ENCODE measurements around the gene PAX5. TPM values are rescaled to one million over a fixed set of nuclear protein-coding genes. Genes with fewer than 3 reads are reported as not detected.

Gene PAX5
- total and polyA plus RNA-seq, 2 donors (not counting 1 experiment from before 2014, with no cell fraction given) = not detected

DNA sequence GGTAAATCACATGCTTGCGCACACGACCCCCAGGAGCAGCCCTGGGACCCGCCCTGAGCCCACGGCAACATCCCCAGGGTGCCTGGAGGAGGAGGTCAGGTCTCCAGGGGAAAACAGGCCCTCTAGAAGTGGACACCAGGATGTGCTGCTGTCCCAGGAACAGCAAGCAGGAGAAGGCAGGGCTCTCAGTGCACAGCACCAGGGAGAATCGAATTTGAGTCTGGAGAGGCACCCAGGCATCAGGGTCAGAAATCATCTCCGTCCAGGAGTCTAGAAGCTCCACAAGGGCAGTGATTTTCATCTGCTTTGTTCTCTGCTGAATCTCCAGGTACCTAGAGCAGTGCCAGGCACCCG is 93.6 kb downstream of the PAX5 start:
- no peaks in the 10 kb centered on the region for H3K36me3 ChIP-seq (ENCODE audit: control insufficient read depth, insufficient read depth, low read length)
- H3K9me3 ChIP-seq (ENCODE audit: control insufficient read depth, insufficient read depth, low read depth, low read length) = no peaks in the 10 kb centered on the region
- no peak overlapping the region for H3K4me2 ChIP-seq (ENCODE audit: extremely low read depth, insufficient read depth, low read length)
- H3K27me3 ChIP-seq (ENCODE audit: control insufficient read depth, insufficient read depth, low read length) = no peaks in the 10 kb centered on the region
- no peak overlapping the region for H3K9ac ChIP-seq (ENCODE audit: insufficient read depth, low read length)
- no peak for DNase-seq (ENCODE audit: low read depth in 2 of 2)
- no peaks in the 10 kb centered on the region for H3K4me1 ChIP-seq (ENCODE audit: control insufficient read depth, extremely low read depth, insufficient read depth, low read length)
- H4K20me1 ChIP-seq (ENCODE audit: control insufficient read depth, extremely low read depth, insufficient read depth, low read length) = no peaks in the 10 kb centered on the region
- no peaks in the 10 kb centered on the region for H3K79me2 ChIP-seq (ENCODE audit: control insufficient read depth, insufficient read depth, low read length)
- H3K27ac ChIP-seq (ENCODE audit: insufficient read depth, low read length) = no peak overlapping the region
- no peak for TF ChIP-seq CTCF (conservative IDR thresholded peaks at IDR 0.05 in 1 of 2, IDR thresholded peaks at IDR 0.05 in 1 of 2; ENCODE audit: low read depth in 1 of 2, low read length in 2 of 2)
- no peak for TF ChIP-seq EZH2 (IDR thresholded peaks at IDR 0.05; ENCODE audit: low read length, missing control alignments)
- H3K4me3 ChIP-seq (replicated peaks in 1 of 4; ENCODE audit: control extremely low read depth in 1 of 4, insufficient read depth in 1 of 4, low read depth in 3 of 4, low read length in 4 of 4) = no peak overlapping the region
- no peak overlapping the region for H2AFZ ChIP-seq (ENCODE audit: low read length)

- no peak overlapping the region for H3K9ac ChIP-seq (ENCODE audit: insufficient read depth, low read length)
- H3K4me1 ChIP-seq (ENCODE audit: control insufficient read depth, extremely low read depth, insufficient read depth, low read length) = no peaks in the 10 kb centered on the region
- no peaks in the 10 kb centered on the region for H3K27me3 ChIP-seq (ENCODE audit: control insufficient read depth, insufficient read depth, low read length)
- H3K4me3 ChIP-seq (replicated peaks in 1 of 4; ENCODE audit: control extremely low read depth in 1 of 4, insufficient read depth in 1 of 4, low read depth in 3 of 4, low read length in 4 of 4) = no peak overlapping the region
- H3K79me2 ChIP-seq (ENCODE audit: control insufficient read depth, insufficient read depth, low read length) = no peaks in the 10 kb centered on the region
- TF ChIP-seq EZH2 (IDR thresholded peaks at IDR 0.05; ENCODE audit: low read length, missing control alignments) (no peak), CTCF (conservative IDR thresholded peaks at IDR 0.05 in 1 of 2, IDR thresholded peaks at IDR 0.05 in 1 of 2; ENCODE audit: low read depth in 1 of 2, low read length in 2 of 2) (no peak)
- no peaks in the 10 kb centered on the region for H4K20me1 ChIP-seq (ENCODE audit: control insufficient read depth, extremely low read depth, insufficient read depth, low read length)
- H3K36me3 ChIP-seq (ENCODE audit: control insufficient read depth, insufficient read depth, low read length) = no peaks in the 10 kb centered on the region
- H2AFZ ChIP-seq (ENCODE audit: low read length) = no peak overlapping the region
- no peaks in the 10 kb centered on the region for H3K9me3 ChIP-seq (ENCODE audit: control insufficient read depth, insufficient read depth, low read depth, low read length)
- DNase-seq (ENCODE audit: low read depth in 2 of 2) = no peak
- no peak overlapping the region for H3K27ac ChIP-seq (ENCODE audit: insufficient read depth, low read length)
- H3K4me2 ChIP-seq (ENCODE audit: extremely low read depth, insufficient read depth, low read length) = no peak overlapping the region
Observed at GRCh38 chr9:36939655-36940499, 94.2 kb downstream of the PAX5 start.

GRCh38 chr9:36939214-36939613 is 94.9 kb downstream of the PAX5 start:
- no peak overlapping the region for H3K27ac ChIP-seq (ENCODE audit: insufficient read depth, low read length)
- H4K20me1 ChIP-seq (ENCODE audit: control insufficient read depth, extremely low read depth, insufficient read depth, low read length) = no peaks in the 10 kb centered on the region
- no peak overlapping the region for H2AFZ ChIP-seq (ENCODE audit: low read length)
- TF ChIP-seq EZH2 (IDR thresholded peaks at IDR 0.05; ENCODE audit: low read length, missing control alignments) (no peak), CTCF (conservative IDR thresholded peaks at IDR 0.05 in 1 of 2, IDR thresholded peaks at IDR 0.05 in 1 of 2; ENCODE audit: low read depth in 1 of 2, low read length in 2 of 2) (no peak)
- no peaks in the 10 kb centered on the region for H3K36me3 ChIP-seq (ENCODE audit: control insufficient read depth, insufficient read depth, low read length)
- no peaks in the 10 kb centered on the region for H3K9me3 ChIP-seq (ENCODE audit: control insufficient read depth, insufficient read depth, low read depth, low read length)
- H3K27me3 ChIP-seq (ENCODE audit: control insufficient read depth, insufficient read depth, low read length) = no peaks in the 10 kb centered on the region
- H3K4me1 ChIP-seq (ENCODE audit: control insufficient read depth, extremely low read depth, insufficient read depth, low read length) = no peaks in the 10 kb centered on the region
- no peaks in the 10 kb centered on the region for H3K79me2 ChIP-seq (ENCODE audit: control insufficient read depth, insufficient read depth, low read length)
- H3K4me2 ChIP-seq (ENCODE audit: extremely low read depth, insufficient read depth, low read length) = no peak overlapping the region
- no peak for DNase-seq (ENCODE audit: low read depth in 2 of 2)
- H3K4me3 ChIP-seq (replicated peaks in 1 of 4; ENCODE audit: control extremely low read depth in 1 of 4, insufficient read depth in 1 of 4, low read depth in 3 of 4, low read length in 4 of 4) = no peak overlapping the region
- H3K9ac ChIP-seq (ENCODE audit: insufficient read depth, low read length) = no peak overlapping the region
